Measurements from ENCODE around the gene DUOXA1.
"Not testable (repeated sequence)": the region's sequence is repeated elsewhere in the genome, so short reads cannot be mapped to it uniquely, and the experiment has no call there.

DUOXA1 gene

GRCh38 chr15:45087513-45087912 lies 42.2 kb downstream of the DUOXA1 start:
- DNase-seq, result no peak

GRCh38 chr15:45084163-45084562 lies 45.5 kb downstream of the DUOXA1 start:
- no peak for DNase-seq

GRCh38 chr15:45083223-45083622 lies 46.5 kb downstream of the DUOXA1 start:
- no peak for DNase-seq

GRCh38 chr15:45082412-45082811 lies 47.3 kb downstream of the DUOXA1 start:
- not testable (repeated sequence) for DNase-seq

DNA sequence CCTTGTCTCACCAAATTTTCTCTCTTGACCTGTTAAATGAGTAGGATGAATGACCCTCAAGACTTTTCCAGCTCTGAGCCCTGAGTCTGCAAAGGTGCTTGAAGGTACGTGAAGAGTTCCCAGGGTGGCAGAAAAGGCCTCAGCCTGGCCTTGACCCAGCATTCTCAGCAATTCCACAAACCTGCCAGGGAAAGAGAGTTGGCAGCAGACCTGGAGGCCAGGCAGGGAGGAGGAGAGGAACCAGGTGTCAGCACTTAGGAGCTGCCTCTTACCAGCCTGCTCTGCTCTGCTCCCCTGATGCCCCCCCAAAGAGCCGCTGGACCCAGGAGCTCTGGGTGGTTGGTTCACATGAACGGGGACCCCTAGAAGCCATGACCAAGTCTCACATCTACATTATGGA lies 49.1 kb downstream of the DUOXA1 start:
- not testable (repeated sequence) for DNase-seq

DNA sequence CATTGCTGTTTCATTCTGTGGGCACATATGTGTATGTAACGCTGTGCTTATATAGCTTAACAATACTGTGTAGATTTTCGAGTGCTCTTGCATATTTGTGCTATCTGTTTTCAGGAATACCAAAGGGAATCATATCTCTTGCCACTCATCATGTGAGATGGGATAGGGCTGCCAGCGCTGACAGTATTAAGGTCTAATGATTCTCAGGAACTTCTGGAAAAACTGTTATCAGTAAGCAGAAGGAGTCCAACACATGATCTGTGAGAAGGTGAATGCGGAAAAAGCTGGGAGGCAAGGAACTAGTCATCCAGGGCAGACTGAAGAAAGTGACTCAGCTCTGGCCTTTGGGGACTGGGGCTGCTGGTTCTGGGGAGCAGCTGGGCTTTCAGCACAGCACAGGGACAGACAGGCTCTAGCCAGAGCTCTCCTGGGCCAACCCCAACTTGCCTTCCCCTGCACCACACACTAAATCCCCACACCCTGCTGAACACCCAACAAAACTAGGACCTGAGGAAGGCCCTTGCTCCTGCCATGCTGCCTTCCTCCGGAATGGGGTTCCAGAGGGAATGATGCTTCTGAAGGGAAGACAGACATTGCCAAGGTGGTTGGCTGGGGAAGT lies 49.9 kb downstream of the DUOXA1 start:
- not testable (repeated sequence) for DNase-seq

DNA sequence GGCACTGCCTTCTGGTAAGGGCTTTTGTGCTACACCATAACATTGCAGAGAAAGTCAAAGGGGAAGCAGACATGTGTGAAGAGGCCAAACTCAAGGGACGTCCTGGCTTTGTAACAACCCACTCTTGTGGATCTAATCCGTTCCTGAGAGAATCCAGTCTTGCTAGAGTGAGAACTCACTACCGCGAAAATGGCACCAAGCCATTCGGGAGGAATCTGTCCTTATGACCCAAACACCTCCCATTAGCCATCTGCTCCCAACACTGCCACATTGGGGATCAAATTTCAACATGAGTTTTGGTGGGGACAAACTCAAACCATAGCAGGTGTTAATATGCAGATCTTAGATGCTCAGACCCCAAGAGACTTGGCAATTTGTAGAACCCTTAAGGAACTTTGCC lies 50.5 kb downstream of the DUOXA1 start:
- not testable (repeated sequence) for DNase-seq

DNA sequence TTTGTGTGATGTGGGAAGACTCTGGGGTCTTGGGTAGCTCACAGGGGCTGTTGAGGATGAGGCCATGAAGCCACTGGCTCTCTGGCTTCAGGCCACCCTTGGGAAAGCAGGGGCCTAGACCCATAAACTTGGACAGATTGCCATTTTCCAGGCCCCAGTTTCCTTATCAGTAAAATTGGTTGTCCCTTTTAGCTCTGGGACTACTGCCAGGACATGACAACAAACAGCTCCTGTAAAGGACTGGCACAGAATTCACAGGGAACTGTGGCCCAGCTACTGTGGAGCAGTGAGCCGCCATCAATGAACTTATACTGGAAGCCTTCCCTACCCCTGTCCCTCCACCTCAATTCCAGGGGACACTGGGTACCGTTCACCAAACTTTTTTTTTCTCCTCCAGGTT lies 52.3 kb downstream of the DUOXA1 start:
- not testable (repeated sequence) for DNase-seq

DNA sequence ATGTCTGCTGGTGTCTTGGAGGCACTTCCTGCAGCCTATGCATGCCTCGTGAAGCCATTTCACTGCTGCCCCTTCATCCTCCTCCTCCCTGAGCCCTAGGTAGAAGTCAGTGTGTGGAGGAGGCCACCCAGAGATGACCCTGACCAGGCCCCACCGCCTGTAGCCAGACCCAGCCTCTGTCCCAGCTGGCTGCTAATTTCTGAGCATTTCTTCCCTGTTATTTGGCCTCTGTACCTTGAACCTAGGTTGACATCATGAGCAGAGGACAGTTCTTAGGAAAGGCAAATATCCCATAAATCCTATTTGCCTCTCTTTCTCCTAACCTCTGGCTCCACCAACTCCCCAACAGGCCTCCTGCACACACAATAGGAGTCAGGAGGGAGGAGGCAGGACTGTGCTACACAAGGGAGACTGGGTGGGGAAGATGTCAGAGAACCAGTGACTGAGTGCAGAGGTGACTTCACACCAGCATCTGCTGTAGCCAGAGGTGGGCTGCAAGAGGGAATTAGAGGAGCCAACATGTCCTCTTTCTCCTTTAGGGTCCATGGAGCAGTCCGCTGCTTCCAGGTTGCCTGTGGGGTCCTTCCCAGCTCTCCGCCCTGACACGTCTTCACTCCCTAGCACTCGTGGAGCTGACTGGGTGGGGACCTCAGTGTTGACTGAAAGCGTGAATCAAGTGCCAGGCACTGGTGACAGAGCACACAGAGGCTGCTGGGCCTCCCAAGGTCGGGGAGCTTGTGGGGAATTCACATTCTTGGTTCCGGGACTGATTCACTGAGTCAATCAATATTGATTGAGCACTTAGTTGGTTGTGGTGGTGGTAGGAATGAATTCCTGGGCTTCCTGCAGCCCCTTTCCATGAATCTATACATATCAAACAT lies 54.0 kb downstream of the DUOXA1 start:
- not testable (repeated sequence) for DNase-seq

- DNase-seq, result not testable (repeated sequence)
These were observed 56.1 kb downstream of the DUOXA1 start for GRCh38 chr15:45073602-45074001.

GRCh38 chr15:45069942-45070360 lies 59.7 kb downstream of the DUOXA1 start:
- not testable (repeated sequence) for DNase-seq
